Kidney epithelial cell (primary cell): ENCODE results near the gene ZEB2. TPM values are rescaled to one million over a fixed set of nuclear protein-coding genes. Genes with fewer than 3 reads are reported as not detected.
"Not testable (repeated sequence)": the region's sequence is repeated elsewhere in the genome, so short reads cannot be mapped to it uniquely, and the experiment has no call there.

Experiments used
- DNase-seq: peaks from one replicate; pipeline ENCODE4 v3.0.0-alpha.2; 2010; ENCODE audit warnings: low read depth
- H3K27me3 ChIP-seq: 2 replicates; pipeline ENCODE4 v1.6.0; 2011; ENCODE audit warnings: low read length; ENCODE audit not compliant: control insufficient read depth, insufficient read depth
- H3K36me3 ChIP-seq: 2 replicates; pipeline ENCODE4 v1.5.1; 2011; ENCODE audit warnings: low read length; ENCODE audit not compliant: control insufficient read depth, insufficient read depth
- H3K4me3 ChIP-seq: 2 replicates; pipeline ENCODE4 v1.5.1; 2011; ENCODE audit warnings: low read depth, mild to moderate bottlenecking, control low read depth, low read length
- total RNA-seq: library from RNA; depleted of rRNA; stranded (reverse); fragments of >200 nt; gene quantifications from 2 replicates; pipeline ENCODE4 v1.2.3, GENCODE V29; 2015
- TF ChIP-seq, protein P1 (sequence below): IDR thresholded peaks from 2 replicates; pipeline ENCODE4 v1.5.1; 2011; ENCODE audit warnings: mild to moderate bottlenecking, moderate library complexity, low read length, control low read depth, inconsistent platforms; ENCODE audit not compliant: insufficient read depth, poor library complexity, severe bottlenecking

Gene ZEB2
- total RNA-seq, 1 donor from 2014 or later, result 14.7 TPM

DNA sequence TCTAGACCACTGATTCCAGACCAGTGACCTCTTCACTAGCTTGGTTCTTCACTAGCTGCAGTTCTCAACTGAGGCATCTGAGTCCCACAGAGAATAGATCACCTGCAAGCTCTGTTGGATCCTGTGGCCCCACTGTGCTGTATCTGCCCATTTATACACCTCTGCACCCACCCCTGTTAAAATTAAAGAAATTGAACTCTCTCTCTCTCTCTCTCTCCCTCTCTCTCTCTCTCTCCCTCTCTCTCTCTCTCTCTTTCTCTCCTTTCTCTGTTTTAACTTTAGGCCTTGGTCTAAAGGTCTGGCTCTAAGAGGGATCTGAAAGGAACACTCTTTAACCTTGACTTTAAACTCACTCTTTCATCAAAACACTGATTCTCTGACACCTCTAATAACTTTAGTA, 150.5 kb downstream of the ZEB2 start:
- H3K27me3 ChIP-seq, result no peaks in the 10 kb centered on the region
- H3K36me3 ChIP-seq, result no peaks in the 10 kb centered on the region
- no peak overlapping the region for H3K4me3 ChIP-seq
- TF ChIP-seq, protein P1, sequence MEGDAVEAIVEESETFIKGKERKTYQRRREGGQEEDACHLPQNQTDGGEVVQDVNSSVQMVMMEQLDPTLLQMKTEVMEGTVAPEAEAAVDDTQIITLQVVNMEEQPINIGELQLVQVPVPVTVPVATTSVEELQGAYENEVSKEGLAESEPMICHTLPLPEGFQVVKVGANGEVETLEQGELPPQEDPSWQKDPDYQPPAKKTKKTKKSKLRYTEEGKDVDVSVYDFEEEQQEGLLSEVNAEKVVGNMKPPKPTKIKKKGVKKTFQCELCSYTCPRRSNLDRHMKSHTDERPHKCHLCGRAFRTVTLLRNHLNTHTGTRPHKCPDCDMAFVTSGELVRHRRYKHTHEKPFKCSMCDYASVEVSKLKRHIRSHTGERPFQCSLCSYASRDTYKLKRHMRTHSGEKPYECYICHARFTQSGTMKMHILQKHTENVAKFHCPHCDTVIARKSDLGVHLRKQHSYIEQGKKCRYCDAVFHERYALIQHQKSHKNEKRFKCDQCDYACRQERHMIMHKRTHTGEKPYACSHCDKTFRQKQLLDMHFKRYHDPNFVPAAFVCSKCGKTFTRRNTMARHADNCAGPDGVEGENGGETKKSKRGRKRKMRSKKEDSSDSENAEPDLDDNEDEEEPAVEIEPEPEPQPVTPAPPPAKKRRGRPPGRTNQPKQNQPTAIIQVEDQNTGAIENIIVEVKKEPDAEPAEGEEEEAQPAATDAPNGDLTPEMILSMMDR, result no peak
- no peak for DNase-seq

DNA sequence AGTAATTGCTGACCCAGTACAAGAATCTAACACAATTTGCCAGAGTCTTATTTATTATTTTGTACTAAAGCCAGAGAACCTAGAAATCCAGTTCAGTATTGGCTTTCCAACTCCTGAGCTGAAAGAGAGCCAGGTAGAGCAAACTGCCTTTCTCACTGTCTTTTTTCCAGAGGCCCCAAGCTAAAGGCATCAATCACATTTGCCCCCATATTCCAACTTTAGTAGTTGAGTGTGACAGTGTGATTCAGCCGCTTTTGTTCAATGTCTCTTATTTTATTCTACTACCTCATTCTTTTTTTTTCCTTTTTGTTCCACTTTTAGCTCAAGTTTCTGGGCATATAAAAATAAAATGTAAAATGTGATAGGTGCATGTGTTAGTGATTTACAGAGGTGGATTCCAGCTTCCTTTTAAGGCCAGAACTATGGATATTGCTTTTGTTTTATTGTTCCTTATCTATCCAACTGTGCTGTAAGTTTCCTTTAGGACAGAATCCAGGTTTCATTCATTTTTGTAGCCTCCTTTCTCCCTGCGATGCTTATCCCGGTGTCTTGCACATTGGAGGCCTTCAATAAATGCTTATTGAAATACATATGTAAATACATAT, 153.0 kb downstream of the ZEB2 start:
- H3K36me3 ChIP-seq, result no peaks in the 10 kb centered on the region
- DNase-seq, result no peak

DNA sequence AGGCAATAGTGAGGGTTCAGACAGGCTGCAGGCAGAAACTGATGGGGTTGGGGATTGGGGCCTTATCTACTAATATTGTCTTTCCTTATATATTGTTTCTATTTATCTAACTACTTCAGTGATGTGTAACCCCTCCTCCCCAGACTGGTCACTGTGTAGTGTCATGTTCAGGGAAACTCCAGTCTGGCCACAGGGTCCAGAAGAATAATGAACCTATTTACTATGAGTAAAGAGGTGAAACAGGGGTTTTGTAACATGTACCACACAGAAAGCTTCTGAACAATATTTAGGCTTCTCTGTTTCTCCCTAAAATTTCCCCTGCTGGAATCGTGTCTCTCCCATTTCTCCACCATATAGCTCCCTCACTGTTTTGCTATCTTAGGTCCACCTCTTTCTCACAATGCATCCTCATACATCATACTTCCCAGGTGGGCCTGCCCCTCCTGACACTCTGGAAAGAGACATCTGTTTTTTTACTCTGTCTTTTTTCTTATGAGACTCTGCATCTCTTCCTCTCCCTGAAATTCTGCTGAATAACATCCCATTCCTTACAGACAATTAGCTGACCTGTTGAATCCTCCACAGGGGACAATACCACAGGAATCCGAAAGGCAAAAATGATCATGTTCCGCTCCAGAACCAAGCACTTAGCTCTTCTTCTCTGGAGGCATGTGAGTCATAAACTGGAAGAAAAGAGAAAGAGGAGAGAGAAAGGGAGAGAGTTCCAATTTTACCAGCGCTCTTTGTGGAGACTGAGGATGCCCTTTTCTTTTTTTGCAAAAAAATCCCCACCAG, 154.8 kb downstream of the ZEB2 start:
- H3K27me3 ChIP-seq, result no peaks in the 10 kb centered on the region
- H3K4me3 ChIP-seq, result no peak overlapping the region
- peak; percentile 53 for DNase-seq
- no peaks in the 10 kb centered on the region for H3K36me3 ChIP-seq
- TF ChIP-seq, protein P1, result no peak

More for the DNA sequence above, 153.0 kb downstream of the ZEB2 start:
- TF ChIP-seq, protein P1, result no peak
- Histone ChIP-seq H3K4me3 (no peak overlapping the region), H3K27me3 (no peaks in the 10 kb centered on the region)

DNA sequence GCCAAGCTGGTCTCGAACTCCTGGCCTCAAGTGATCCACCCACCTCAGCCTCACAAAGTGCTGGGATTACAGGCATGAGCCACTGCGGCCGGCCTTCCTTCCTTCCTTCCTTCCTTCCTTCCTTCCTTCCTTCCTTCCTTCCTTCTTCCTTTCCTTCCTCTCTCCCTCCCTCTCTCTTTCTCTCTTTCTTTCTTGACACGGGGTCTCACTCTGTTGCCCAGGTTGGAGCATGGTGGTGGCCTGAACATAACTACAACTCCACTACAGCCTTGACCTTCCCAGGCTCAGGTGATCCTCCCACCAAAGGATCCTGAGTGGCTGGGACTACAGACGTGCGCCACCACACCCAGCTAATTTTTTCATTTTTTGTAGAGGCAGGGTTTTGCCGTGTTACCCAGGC, 155.7 kb downstream of the ZEB2 start:
- not testable (repeated sequence) for H3K36me3 ChIP-seq, DNase-seq, H3K27me3 ChIP-seq, H3K4me3 ChIP-seq

DNA sequence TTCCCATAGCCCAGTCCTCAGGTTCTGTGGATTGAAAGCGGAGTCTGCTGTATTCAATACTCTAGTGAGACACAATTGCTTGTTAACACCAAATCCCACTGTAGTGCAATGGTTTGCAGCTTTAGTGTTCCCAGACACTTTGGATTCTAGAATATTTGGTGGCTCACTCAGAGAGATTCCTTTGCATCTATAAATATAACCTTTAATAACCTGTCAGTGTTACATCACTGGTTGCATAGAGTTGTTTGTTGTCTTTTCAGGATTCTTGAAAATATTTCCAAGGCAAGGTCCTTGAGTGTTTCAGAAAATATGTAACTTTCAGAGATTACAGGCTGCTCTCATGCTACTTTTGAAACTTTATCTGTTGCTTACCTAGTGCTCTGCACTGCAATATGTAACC, 157.5 kb downstream of the ZEB2 start:
- Histone ChIP-seq H3K36me3 (no peaks in the 10 kb centered on the region), H3K27me3 (no peaks in the 10 kb centered on the region), H3K4me3 (no peak overlapping the region)
- TF ChIP-seq, protein P1, result no peak
- no peak for DNase-seq

DNA sequence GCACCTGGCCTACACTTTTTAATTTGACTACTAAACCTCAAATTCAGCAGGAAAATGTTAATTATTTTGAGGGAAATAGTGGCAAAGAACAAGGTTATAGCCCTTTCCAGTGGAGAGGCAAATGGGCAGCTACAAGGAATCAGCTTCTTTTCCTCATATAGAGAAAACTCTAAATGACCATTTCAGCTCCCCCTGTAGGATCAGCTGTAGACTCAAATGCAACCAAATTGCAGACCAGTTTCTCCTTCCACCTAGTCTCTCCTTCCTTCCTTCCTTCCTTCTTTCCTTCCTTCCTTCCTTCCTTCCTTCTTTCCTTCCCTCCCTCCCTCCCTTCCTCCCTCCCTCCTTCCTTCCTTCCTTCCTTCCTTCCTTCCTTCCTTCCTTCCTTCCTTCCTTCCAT, 158.2 kb downstream of the ZEB2 start:
- DNase-seq, result no peak
- TF ChIP-seq, protein P1, result no peak
- Histone ChIP-seq H3K27me3 (no peaks in the 10 kb centered on the region), H3K4me3 (no peak overlapping the region), H3K36me3 (no peaks in the 10 kb centered on the region)
